HG03039 (cell line): Measurements from ENCODE around the gene SDC3.

Source experiments
- ATAC-seq: cut with Tn5 transposase; IDR thresholded peaks from one replicate; pipeline ENCODE4 v1.9.1; 2021; ENCODE audit warnings: mild to moderate bottlenecking, moderate library complexity; ENCODE audit not compliant: unreplicated experiment

Gene SDC3

DNA sequence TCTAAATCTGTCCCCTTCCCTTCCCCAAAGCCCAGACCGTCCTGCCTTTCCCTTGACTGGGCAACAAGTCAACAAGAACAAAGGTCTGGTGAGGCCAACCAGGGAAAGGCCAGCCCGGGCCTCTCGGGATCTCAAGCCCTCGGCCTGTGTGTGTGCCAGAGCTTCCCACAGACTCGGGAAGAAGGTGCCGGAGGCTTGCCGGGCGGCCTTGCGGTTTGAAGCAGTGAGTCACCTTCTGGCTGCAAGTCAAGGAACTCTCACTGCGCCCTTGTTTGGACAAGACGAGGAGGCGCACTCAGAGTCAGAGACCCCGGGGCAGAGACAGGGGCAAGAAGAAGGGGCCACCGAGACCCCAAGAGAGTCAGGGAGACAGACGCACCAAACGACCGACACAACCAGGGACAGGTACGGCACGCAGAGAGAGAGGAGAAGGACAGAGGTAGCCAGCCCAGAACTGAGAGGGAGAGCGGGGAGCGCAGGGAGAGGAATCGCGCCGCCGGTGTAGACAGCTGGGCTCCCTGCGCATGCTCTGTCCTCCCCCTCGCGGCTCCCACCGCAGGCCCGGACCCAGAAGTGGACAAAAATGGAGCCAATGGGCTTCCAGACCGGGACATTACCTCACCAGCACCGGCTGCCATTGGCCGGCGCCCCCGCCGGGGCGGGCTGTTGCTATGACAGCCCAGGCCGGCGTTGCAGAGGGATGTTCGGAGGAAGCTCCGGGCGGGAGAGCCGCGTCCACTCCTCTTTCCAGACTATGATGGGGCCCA lies 84.4 kb downstream of the SDC3 start:
- peak; percentile 82 for ATAC-seq

GRCh38 chr1:30823627-30823968 lies 85.0 kb downstream of the SDC3 start:
- no peak for ATAC-seq

DNA sequence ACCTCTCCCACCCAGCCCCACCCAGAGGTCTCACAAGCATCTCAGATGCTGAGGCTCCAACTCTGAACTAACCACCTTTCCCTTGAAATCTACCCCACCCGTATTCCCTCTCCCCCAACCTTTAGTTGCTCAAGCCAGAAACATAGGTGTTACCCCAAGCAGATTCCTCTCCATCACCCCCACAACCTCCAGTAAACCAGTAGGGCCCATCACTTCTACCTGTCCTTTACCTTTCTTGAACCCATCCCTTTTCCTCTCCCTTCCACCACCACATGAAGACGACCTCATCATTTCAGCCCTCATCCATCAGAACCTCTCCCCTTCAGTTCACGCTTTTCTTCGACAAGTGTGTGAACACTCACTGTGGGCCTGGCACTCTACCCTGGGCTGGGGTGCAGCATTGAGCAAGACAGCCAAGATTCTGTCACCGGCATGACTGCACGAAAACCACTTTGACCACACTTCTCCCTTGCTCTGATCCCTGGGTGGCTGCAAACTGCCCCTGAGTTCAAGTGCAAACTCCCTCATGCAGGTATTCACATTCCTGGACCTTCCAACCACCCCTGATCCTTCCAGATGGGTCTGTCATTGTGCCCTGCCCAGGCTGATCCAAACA lies 85.5 kb downstream of the SDC3 start:
- no peak for ATAC-seq

DNA sequence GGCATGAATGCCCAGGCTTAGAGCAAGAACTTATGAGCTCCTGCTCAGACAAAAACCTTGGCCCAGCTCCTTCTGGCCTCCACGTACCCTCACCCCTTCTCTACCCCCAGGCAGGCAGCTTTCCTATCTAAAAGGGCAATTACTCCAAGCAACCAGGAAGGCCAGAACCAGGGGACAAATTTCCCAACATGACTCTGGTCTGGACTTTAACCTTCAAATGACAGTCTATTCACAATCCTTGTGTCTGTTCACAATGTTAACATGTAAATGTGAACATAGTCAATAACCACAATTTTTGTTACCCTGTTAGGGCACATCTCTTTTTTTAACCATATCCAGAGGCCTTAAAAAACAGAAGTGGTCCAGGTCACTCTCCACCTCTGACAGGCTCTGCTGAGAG lies 86.6 kb downstream of the SDC3 start:
- ATAC-seq: no peak

GRCh38 chr1:30820299-30820698 lies 88.3 kb downstream of the SDC3 start:
- no peak for ATAC-seq
